Activated CD8-positive, alpha-beta memory T cell treated with anti-CD3 and anti-CD28 coated beads, Interleukin-2, amount 50 U/mL, for 24 hours (primary cell): Measurements from ENCODE around the gene ARHGAP21.
"Not testable (repeated sequence)": the region's sequence is repeated elsewhere in the genome, so short reads cannot be mapped to it uniquely, and the experiment has no call there.

Experiments
- DNase-seq: peaks from one replicate; pipeline ENCODE4 v3.0.0-alpha.2; 2020; ENCODE audit errors: extremely low read depth

ARHGAP21 gene

GRCh38 chr10:24723788-24724380 lies at the start of gene ARHGAP21:
ARHGAP21 (minus strand) TSS chr10:24723887; CDS start chr10:24721899, 1,988 bp downstream.
- DNase-seq: no peak

GRCh38 chr10:24771943-24772694 lies 48.4 kb upstream of the ARHGAP21 start:
- no peak for DNase-seq

- DNase-seq: not testable (repeated sequence)
Measured at GRCh38 chr10:24764991-24765390, 41.3 kb upstream of the ARHGAP21 start.

- DNase-seq: no peak
Measured at GRCh38 chr10:24762966-24763623, 39.4 kb upstream of the ARHGAP21 start.

GRCh38 chr10:24762161-24762924 lies 38.7 kb upstream of the ARHGAP21 start:
- DNase-seq: no peak

- DNase-seq: no peak
Measured at GRCh38 chr10:24759672-24760071, 36.0 kb upstream of the ARHGAP21 start.

GRCh38 chr10:24758254-24758653 lies 34.6 kb upstream of the ARHGAP21 start:
- not testable (repeated sequence) for DNase-seq

- DNase-seq: no peak
Measured at GRCh38 chr10:24756283-24756682, 32.6 kb upstream of the ARHGAP21 start.

- no peak for DNase-seq
Measured at GRCh38 chr10:24751716-24752115, 28.0 kb upstream of the ARHGAP21 start.

- no peak for DNase-seq
Measured at GRCh38 chr10:24750695-24751094, 27.0 kb upstream of the ARHGAP21 start.

GRCh38 chr10:24748214-24748613 lies 24.5 kb upstream of the ARHGAP21 start:
- no peak for DNase-seq

GRCh38 chr10:24744946-24745345 lies 21.3 kb upstream of the ARHGAP21 start:
- DNase-seq: no peak

- no peak for DNase-seq
Measured at GRCh38 chr10:24740714-24741113, 17.0 kb upstream of the ARHGAP21 start.

GRCh38 chr10:24737001-24737400 lies 13.3 kb upstream of the ARHGAP21 start:
- no peak for DNase-seq

- no peak for DNase-seq
Measured at GRCh38 chr10:24731942-24732341, 8.3 kb upstream of the ARHGAP21 start.

- DNase-seq: no peak
Measured at GRCh38 chr10:24730811-24731210, 7.1 kb upstream of the ARHGAP21 start.

- DNase-seq: no peak
Measured at GRCh38 chr10:24727786-24728185, 4.1 kb upstream of the ARHGAP21 start.

GRCh38 chr10:24726626-24727025 lies 2.9 kb upstream of the ARHGAP21 start:
- no peak for DNase-seq

GRCh38 chr10:24726029-24726428 lies 2.3 kb upstream of the ARHGAP21 start:
- not testable (repeated sequence) for DNase-seq

- DNase-seq: peak; percentile 88
Measured at GRCh38 chr10:24724381-24725228, 918 bp upstream of the ARHGAP21 start.

- no peak for DNase-seq
Measured at GRCh38 chr10:24723386-24723787, 300 bp downstream of the ARHGAP21 start.
